Vagina (tissue), 2 donors: Measurements from ENCODE around the gene IGFBP5.

Experiments
- POLR2A ChIP-seq, 2 donors: fragments of 450-650 bp; IDR thresholded peaks; one replicate each; pipeline ENCODE4 v1.6.1; 2017; ENCODE audit warnings: antibody characterized with exemption in 2 of 2, mild to moderate bottlenecking in 2 of 2, moderate library complexity in 2 of 2
- POLR2AphosphoS5 ChIP-seq, 2 donors: sonication (generic); formaldehyde crosslinking; IDR thresholded peaks; one replicate each; pipeline ENCODE4 v1.9.0; 2017; ENCODE audit warnings: antibody characterized with exemption in 2 of 2, mild to moderate bottlenecking in 2 of 2, low read depth in 1 of 2; ENCODE audit not compliant: insufficient read depth in 1 of 2
- TF ChIP-seq, protein P1 (sequence below), 3 experiments: fragments of 450-650 bp in 2 of 3; fragments of 200-600 bp in 1 of 3; sonication (generic) in 1 of 3; IDR thresholded peaks; one replicate each; pipeline ENCODE4 v1.5.1; 2017 to 2019; ENCODE audit warnings: antibody characterized with exemption in 3 of 3, mild to moderate bottlenecking in 2 of 3, moderate library complexity in 2 of 3

DNA sequence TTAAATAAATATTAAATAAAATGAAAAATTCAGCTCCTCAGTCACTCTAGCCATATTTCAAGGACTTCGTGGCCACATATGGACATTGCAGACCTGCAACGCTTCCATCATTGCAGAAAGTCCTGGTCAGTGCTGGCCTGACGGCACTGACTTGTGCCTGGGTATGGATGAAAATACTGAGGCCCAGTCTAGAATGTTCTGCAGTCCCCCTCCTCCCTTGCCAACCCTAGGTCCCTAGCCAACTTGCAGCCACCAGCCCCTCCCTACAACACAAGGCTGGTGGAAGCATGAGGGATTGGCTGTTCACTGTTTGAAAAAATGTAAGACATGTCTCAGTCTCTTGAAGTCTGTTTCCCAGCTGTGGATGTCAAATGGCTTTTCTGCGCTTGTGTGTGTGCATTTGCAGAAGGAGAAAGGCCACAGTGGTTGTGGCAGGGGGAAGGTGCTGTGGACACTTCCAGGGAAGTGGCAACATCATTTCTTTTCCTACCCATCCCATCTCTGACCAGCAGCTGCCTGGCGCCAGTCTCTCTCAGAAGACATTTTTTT is 9.9 kb downstream of the IGFBP5 start:
- TF ChIP-seq, protein P1, sequence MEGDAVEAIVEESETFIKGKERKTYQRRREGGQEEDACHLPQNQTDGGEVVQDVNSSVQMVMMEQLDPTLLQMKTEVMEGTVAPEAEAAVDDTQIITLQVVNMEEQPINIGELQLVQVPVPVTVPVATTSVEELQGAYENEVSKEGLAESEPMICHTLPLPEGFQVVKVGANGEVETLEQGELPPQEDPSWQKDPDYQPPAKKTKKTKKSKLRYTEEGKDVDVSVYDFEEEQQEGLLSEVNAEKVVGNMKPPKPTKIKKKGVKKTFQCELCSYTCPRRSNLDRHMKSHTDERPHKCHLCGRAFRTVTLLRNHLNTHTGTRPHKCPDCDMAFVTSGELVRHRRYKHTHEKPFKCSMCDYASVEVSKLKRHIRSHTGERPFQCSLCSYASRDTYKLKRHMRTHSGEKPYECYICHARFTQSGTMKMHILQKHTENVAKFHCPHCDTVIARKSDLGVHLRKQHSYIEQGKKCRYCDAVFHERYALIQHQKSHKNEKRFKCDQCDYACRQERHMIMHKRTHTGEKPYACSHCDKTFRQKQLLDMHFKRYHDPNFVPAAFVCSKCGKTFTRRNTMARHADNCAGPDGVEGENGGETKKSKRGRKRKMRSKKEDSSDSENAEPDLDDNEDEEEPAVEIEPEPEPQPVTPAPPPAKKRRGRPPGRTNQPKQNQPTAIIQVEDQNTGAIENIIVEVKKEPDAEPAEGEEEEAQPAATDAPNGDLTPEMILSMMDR (IDR thresholded peaks at IDR 0.05): no peak
- TF ChIP-seq POLR2A (IDR thresholded peaks at IDR 0.05): no peak
- no peak for TF ChIP-seq POLR2AphosphoS5 (IDR thresholded peaks at IDR 0.05; ENCODE audit: insufficient read depth in 1 of 2, low read depth in 1 of 2)
